ENCODE results near the gene RBBP4.
"Not testable (repeated sequence)": the region's sequence is repeated elsewhere in the genome, so short reads cannot be mapped to it uniquely, and the experiment has no call there.

RBBP4 gene

DNA sequence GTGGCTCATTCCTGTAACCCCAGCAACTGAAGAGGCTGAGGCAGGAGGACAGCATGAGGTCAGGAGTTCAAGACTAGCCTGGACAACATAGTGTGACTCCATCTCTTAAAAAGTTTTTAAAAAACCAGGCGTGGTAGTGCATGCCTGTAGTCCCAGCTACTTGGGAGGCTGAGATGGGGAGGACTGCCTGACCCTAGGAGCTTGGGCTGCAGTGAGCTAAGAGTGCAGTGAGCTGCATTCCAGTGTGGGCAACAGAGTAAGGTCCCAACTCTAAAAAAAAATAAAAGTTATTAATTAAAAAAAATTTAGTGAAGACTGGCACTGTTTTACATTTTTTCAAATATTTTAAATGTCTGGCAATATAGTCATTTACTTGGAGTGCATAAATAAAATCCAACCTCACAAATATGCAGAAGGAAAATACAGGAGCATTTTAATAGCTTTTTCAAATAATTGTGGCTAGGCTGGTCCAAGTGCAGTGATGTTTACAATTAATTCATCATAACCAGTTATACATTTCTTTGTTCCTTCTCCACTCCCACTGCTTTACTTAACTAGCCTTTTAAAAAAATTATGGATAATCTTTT is 11.4 kb upstream of the RBBP4 start:
- no peak for DNase-seq (ENCODE audit: low read depth in 2 of 2)

DNA sequence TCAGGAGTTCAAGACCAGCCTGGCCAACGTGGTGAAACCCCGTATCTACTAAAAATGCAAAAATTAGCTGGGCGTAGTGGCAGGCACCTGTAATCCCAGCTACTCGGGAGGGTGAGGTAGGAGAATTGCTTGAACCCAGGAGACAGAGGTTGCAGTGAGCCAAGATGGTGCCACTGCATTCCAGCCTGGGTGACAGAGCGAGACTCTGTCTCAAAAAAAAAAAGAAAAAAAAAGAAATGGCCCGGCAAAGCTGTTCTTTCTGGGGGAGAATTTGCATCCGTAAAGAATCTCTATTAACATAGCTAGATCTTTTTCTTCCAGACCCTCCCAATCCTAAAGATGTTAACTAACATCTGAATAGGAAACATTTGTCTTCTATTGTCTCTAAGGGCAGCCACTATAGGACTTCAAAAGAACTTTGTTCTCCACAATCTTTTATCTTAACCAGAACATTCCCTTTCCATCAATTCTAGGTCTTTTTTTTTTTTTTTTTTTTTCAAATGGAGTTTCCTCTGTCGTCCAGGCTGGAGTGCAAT is 8.6 kb upstream of the RBBP4 start:
- not testable (repeated sequence) for DNase-seq (ENCODE audit: low read depth in 2 of 2)

- no peak for DNase-seq (ENCODE audit: low read depth in 2 of 2)
These were observed 6.6 kb upstream of the RBBP4 start for GRCh38 chr1:32644426-32644825.

GRCh38 chr1:32647308-32648134 is 3.5 kb upstream of the RBBP4 start:
- no peak for DNase-seq (ENCODE audit: low read depth in 2 of 2)

- DNase-seq (ENCODE audit: low read depth in 2 of 2): peak; percentile 77 to 81
These were observed 708 bp upstream of the RBBP4 start, which contains the start of gene ZBTB8OS for GRCh38 chr1:32650248-32650751. ZBTB8OS (minus strand) TSS chr1:32650550; CDS start chr1:32650529, 21 bp downstream.

- no peak for DNase-seq (ENCODE audit: low read depth in 2 of 2)
These were observed 559 bp downstream of the RBBP4 start for GRCh38 chr1:32651461-32652073.

- no peak for DNase-seq (ENCODE audit: low read depth in 2 of 2)
These were observed 1.4 kb downstream of the RBBP4 start for GRCh38 chr1:32652244-32652962.

DNA sequence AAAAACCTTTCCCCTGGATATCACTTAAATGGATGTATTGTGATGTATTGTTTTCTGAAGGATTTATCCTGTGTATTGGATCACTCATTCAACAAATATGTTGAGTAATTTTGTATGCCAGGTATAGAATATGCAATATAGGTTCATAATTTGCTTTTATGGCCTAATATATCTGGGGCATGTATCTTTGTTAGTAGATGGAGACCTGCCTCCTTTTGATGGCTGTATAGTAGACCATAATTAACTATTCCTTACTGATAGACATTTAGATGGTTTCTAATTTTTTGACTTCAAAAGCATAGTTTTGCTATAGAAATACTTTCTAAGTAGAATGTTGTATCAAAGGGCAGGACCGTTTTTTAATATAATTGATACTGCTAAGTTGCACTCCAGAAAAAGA is 8.6 kb downstream of the RBBP4 start:
- no peak for DNase-seq (ENCODE audit: low read depth in 2 of 2)

DNA sequence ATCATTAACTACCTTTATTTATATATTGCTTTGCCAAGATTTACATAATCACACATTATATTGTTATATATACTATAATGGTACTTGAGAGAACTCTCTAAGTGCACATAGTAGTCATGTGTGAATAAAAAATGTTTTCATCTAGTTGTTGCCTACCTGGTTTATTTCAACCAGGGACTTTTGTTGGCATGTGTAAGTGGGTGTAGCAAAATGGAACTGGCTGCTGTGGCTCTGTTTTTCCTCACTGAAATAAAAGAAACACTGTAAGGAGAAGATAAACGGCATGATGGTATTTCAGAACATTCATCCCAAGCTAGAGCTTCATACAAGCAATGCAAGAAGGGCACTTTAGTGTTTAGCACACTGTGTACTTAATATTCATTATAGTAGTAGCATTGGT is 14.9 kb downstream of the RBBP4 start:
- no peak for DNase-seq (ENCODE audit: low read depth in 2 of 2)

DNA sequence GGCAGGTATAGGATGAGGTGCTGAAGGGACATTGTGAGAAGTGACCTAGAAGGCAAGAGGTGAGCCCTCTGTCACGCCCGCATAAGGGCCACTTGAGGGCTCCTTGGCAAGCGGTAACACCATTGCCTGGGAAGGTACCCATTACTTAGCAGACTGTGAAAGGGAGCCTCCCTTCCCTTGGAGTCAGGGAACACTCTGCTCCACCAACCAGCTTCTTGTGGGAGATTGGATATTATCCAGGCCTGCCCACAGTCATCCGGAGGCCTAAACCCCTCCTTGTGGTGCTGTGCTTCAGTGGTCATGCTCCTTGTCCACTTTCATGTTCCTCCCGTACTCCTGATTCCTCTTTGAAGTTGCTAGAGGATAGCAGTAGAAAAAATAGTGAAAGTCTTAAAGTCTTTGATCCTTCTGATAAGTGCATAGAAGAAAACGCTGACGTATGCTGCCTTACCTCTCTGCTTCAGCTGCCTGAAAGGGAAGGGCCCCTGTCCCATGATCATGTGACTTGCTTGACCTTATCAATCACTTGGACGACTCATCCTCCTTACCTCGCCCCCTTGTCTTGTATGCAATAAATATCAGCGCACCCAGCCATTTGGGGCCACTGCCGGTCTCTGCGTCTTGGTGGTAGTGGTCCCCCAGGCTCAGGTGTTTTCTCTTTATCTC is 16.0 kb downstream of the RBBP4 start:
- DNase-seq (ENCODE audit: low read depth in 2 of 2): no peak

DNA sequence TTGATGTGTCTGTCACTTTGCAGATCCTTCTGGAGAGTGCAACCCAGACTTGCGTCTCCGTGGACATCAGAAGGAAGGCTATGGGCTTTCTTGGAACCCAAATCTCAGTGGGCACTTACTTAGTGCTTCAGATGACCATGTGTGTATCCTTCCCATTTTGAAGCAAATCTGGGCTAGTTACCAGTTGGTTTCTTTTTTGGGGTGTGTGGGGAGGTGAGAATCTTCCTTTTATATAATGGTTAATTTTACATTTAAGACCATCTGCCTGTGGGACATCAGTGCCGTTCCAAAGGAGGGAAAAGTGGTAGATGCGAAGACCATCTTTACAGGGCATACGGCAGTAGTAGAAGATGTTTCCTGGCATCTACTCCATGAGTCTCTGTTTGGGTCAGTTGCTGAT is 17.7 kb downstream of the RBBP4 start:
- not testable (repeated sequence) for DNase-seq (ENCODE audit: low read depth in 2 of 2)

DNA sequence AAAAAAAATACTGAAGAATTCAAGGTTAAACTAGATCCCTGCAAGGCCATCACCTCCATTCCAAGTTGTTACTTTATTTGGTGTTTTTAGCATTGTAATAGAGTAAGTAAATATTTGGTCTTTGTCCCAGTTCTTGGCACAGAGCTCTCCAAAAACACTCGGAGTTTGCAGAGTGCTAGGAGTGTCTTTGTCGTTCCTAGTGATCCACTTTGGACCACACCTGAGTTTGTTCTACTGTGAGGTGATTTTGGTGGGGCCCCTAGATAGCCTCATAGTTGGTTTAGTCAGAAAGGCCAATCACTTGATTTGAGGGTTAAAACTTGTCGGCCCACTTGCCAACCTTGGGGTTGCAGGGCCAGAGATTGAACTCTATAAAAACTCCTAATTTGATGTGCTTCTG is 25.9 kb downstream of the RBBP4 start:
- no peak for DNase-seq (ENCODE audit: low read depth in 2 of 2)

- DNase-seq (ENCODE audit: low read depth in 2 of 2): not testable (repeated sequence)
These were observed 29.0 kb downstream of the RBBP4 start for GRCh38 chr1:32679993-32680392.

GRCh38 chr1:32680642-32681041 is 29.6 kb downstream of the RBBP4 start:
- no peak for DNase-seq (ENCODE audit: low read depth in 2 of 2)

DNA sequence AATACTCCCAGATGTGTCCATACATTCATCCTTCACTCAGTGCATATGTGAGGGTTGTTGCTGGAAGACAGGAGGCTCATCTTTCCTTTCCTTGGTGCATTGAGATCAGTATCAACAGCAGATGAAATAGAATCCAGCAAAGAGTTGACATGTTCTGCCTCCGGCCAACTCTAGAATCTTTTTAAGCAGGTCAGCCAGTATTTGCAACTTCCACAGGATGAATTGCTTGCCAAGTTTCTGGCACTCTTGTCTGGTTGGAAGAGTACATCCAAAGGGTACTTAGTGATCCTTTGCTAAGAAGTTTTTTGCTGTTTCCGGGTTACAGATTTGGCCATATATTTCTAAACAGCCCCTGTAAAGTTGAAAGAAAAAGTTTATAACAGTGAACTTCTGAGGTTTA is 30.5 kb downstream of the RBBP4 start:
- no peak for DNase-seq (ENCODE audit: low read depth in 2 of 2)

DNA sequence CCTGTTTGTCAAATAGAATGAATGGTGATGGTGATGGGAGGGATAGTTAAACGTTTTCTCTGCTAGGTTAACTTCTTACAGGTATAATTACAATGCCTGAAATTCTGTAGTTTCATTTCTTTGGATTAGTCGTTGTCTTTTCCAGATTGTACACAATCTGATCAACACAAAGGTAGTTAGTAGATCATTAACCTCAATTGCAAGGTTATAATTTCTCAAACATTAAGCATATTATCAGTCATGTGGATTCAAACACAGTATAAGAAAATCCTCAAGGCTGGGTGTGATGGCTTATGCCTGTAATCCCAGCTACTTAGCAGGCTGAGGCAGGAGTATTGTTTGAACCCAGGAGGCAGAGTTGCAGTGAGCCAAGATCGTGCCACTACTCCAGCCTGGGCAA is 31.0 kb downstream of the RBBP4 start:
- no peak for DNase-seq (ENCODE audit: low read depth in 2 of 2)

DNA sequence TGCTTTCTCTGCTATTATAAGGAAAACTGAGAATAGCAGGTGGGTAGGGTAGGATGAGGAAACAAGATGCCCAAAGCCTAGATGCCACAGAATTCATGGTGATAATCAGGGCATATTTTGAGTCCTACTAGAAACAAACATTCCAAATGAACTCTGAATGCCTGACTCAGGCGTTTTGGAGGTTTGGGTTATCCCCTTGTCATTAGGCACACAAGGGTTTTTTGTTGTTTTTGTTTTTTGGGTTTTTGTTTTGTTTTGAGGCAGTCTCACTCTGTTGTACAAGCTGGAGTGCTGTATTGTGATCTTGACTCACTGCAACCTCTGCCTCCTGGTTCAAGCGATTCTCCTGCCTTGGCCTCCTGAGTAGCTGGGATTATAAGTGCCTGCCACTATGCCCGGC is 32.4 kb downstream of the RBBP4 start:
- no peak for DNase-seq (ENCODE audit: low read depth in 2 of 2)

GRCh38 chr1:32684167-32684811 is 33.3 kb downstream of the RBBP4 start:
- no peak for DNase-seq (ENCODE audit: low read depth in 2 of 2)

DNA sequence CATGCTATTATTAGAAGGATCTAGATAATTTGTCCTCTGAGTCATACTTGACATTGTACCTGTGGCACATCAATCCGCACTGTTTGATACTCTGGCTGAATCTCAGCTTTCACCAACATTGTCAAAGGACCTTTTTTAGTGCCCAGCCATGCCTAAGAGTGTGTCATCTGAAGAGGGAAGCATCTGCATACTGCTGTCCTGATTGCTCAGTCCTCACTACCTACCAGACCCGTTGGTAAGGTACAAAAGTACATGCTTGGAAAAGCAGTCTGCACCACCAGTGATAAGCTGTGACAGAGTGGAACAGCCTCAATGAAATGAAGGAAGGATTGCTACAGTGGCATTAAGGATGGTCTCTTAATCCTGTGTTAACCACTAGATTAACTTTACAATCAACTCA is 34.5 kb downstream of the RBBP4 start:
- DNase-seq (ENCODE audit: low read depth in 2 of 2): no peak

- DNase-seq (ENCODE audit: low read depth in 2 of 2): no peak
These were observed 35.4 kb downstream of the RBBP4 start for GRCh38 chr1:32686387-32686786.

All from stimulated activated CD4-positive, alpha-beta T cell treated with anti-CD3 and anti-CD28 coated beads, Interleukin-15, amount 100 ng/mL, for 48 hours (primary cell).